Choroid plexus epithelial cell (primary cell): ENCODE data around the gene LGR4.

ENCODE experiments used
- DNase-seq: peaks from one replicate; pipeline ENCODE4 v3.0.0-alpha.2; 2010; ENCODE audit warnings: low read depth
- H3K4me3 ChIP-seq: 2 replicates; pipeline ENCODE4 v1.5.1; 2011; ENCODE audit warnings: low read depth, mild to moderate bottlenecking, control low read depth, low read length, moderate library complexity
- CTCF ChIP-seq: conservative IDR thresholded peaks from 2 replicates; pipeline ENCODE4 v1.5.1; 2011; ENCODE audit warnings: low read depth, mild to moderate bottlenecking, control low read depth, inconsistent platforms, low read length, moderate library complexity

Gene LGR4

GRCh38 chr11:27357250-27357649 lies 115.3 kb downstream of the LGR4 start:
- no peak for TF ChIP-seq CTCF
- H3K4me3 ChIP-seq, result no peak overlapping the region
- DNase-seq, result no peak

GRCh38 chr11:27356624-27357222 lies 115.9 kb downstream of the LGR4 start:
- no peak overlapping the region for H3K4me3 ChIP-seq
- no peak for DNase-seq
- no peak for TF ChIP-seq CTCF

GRCh38 chr11:27355575-27356104 lies 117.0 kb downstream of the LGR4 start:
- no peak for DNase-seq
- H3K4me3 ChIP-seq, result no peak overlapping the region
- TF ChIP-seq CTCF, result no peak

- no peak for TF ChIP-seq CTCF
- no peak overlapping the region for H3K4me3 ChIP-seq
- no peak for DNase-seq
Measured at GRCh38 chr11:27354359-27354965, 118.1 kb downstream of the LGR4 start.

- DNase-seq, result peak; percentile 73
- H3K4me3 ChIP-seq, result no peak overlapping the region
- TF ChIP-seq CTCF, result no peak
Measured at GRCh38 chr11:27353593-27354358, 118.8 kb downstream of the LGR4 start.

- no peak for TF ChIP-seq CTCF
- no peak for DNase-seq
- no peak overlapping the region for H3K4me3 ChIP-seq
Measured at GRCh38 chr11:27352781-27353180, 119.8 kb downstream of the LGR4 start.

- H3K4me3 ChIP-seq, result no peak overlapping the region
- no peak for TF ChIP-seq CTCF
- no peak for DNase-seq
Measured at GRCh38 chr11:27350511-27350910, 122.1 kb downstream of the LGR4 start.
